Fibroblast of skin of left quadriceps (primary cell): ENCODE results near the gene TBR1.
A peak's percentile ranks its signal among the peaks of the same experiment; 100 is the strongest.

Experiments used
- DNase-seq, 2 experiments: peaks; one replicate each; pipeline ENCODE4 v3.0.0-alpha.2; 2013; ENCODE audit warnings: low read depth in 2 of 2

TBR1 gene

GRCh38 chr2:161415987-161416707 is at the start of gene TBR1:
TBR1 (plus strand) TSS chr2:161416297; CDS start chr2:161416411, 114 bp downstream.
- DNase-seq, result no peak

- DNase-seq, result no peak
Observed at GRCh38 chr2:161367675-161368074, 48.4 kb upstream of the TBR1 start.

- no peak for DNase-seq
Observed at GRCh38 chr2:161369311-161369710, 46.8 kb upstream of the TBR1 start.

- no peak for DNase-seq
Observed at GRCh38 chr2:161370981-161371380, 45.1 kb upstream of the TBR1 start.

- DNase-seq, result no peak
Observed at GRCh38 chr2:161371869-161372268, 44.2 kb upstream of the TBR1 start.

GRCh38 chr2:161373942-161374341 is 42.2 kb upstream of the TBR1 start:
- peak; percentile 15 to 17 for DNase-seq

GRCh38 chr2:161374446-161374845 is 41.7 kb upstream of the TBR1 start:
- no peak for DNase-seq

GRCh38 chr2:161379740-161380139 is 36.4 kb upstream of the TBR1 start:
- DNase-seq, result no peak

GRCh38 chr2:161381546-161381945 is 34.6 kb upstream of the TBR1 start:
- DNase-seq, result no peak

GRCh38 chr2:161382747-161383146 is 33.4 kb upstream of the TBR1 start:
- no peak for DNase-seq

- no peak for DNase-seq
Observed at GRCh38 chr2:161384864-161385263, 31.2 kb upstream of the TBR1 start.

GRCh38 chr2:161386228-161386824 is 29.8 kb upstream of the TBR1 start:
- DNase-seq, result no peak

- no peak for DNase-seq
Observed at GRCh38 chr2:161388146-161388779, 27.8 kb upstream of the TBR1 start.

- DNase-seq, result no peak
Observed at GRCh38 chr2:161391737-161392506, 24.2 kb upstream of the TBR1 start.

- DNase-seq, result no peak
Observed at GRCh38 chr2:161400076-161400475, 16.0 kb upstream of the TBR1 start.

GRCh38 chr2:161402297-161402696 is 13.8 kb upstream of the TBR1 start:
- DNase-seq, result no peak

GRCh38 chr2:161406316-161406715 is 9.8 kb upstream of the TBR1 start:
- no peak for DNase-seq

- DNase-seq, result no peak
Observed at GRCh38 chr2:161407597-161407996, 8.5 kb upstream of the TBR1 start.

- no peak for DNase-seq
Observed at GRCh38 chr2:161409308-161409907, 6.7 kb upstream of the TBR1 start.

- no peak for DNase-seq
Observed at GRCh38 chr2:161412346-161412745, 3.8 kb upstream of the TBR1 start.

- no peak for DNase-seq
Observed at GRCh38 chr2:161414042-161415033, 1.8 kb upstream of the TBR1 start.
